ENCODE measurements around the gene KATNAL1.

- TF ChIP-seq POLR2AphosphoS5 (IDR thresholded peaks at IDR 0.05; ENCODE audit: low read depth, low read length) = no peak
- no peak for TF ChIP-seq POLR2A (IDR thresholded peaks at IDR 0.05; ENCODE audit: low read depth, low read length)
Observed at GRCh38 chr13:30337061-30337610, 29.8 kb upstream of the KATNAL1 start.

All from GM12892 (cell line).